ENCODE measurements around the gene SGK1.

The SGK1 gene

GRCh38 chr6:134147034-134147533 is 170.8 kb downstream of the SGK1 start:
- no peaks in the 10 kb centered on the region for H3K27me3 Mint-ChIP-seq
- CTCF ChIA-PET = no interaction called here
- H3K27ac Mint-ChIP-seq = no peak overlapping the region
- H3K36me3 Mint-ChIP-seq = no peaks in the 10 kb centered on the region
- no peak for DNase-seq
- H3K4me3 Mint-ChIP-seq = no peak overlapping the region
- no peaks in the 10 kb centered on the region for H3K4me1 Mint-ChIP-seq
- no peaks in the 10 kb centered on the region for H3K9me3 Mint-ChIP-seq

- no peaks in the 10 kb centered on the region for H3K27me3 Mint-ChIP-seq
- no peaks in the 10 kb centered on the region for H3K4me1 Mint-ChIP-seq
- H3K36me3 Mint-ChIP-seq = no peaks in the 10 kb centered on the region
- H3K27ac Mint-ChIP-seq = no peak overlapping the region
- CTCF ChIA-PET = no interaction called here
- DNase-seq = no peak
- H3K4me3 Mint-ChIP-seq = no peak overlapping the region
- no peaks in the 10 kb centered on the region for H3K9me3 Mint-ChIP-seq
Observed at GRCh38 chr6:134146268-134147033, 171.5 kb downstream of the SGK1 start.

GRCh38 chr6:134145786-134146185 is 172.1 kb downstream of the SGK1 start:
- no peaks in the 10 kb centered on the region for H3K27me3 Mint-ChIP-seq
- DNase-seq = no peak
- no peak overlapping the region for H3K27ac Mint-ChIP-seq
- CTCF ChIA-PET = no interaction called here
- no peak overlapping the region for H3K4me3 Mint-ChIP-seq
- H3K9me3 Mint-ChIP-seq = no peaks in the 10 kb centered on the region
- no peaks in the 10 kb centered on the region for H3K4me1 Mint-ChIP-seq
- no peaks in the 10 kb centered on the region for H3K36me3 Mint-ChIP-seq

GRCh38 chr6:134138226-134138975 is 179.5 kb downstream of the SGK1 start:
- Mint-ChIP-seq H3K27me3 (peaks cover 4% of the 10 kb centered on the region), H3K4me3 (no peak overlapping the region), H3K9me3 (no peaks in the 10 kb centered on the region), H3K27ac (no peak overlapping the region), H3K4me1 (no peaks in the 10 kb centered on the region), H3K36me3 (no peaks in the 10 kb centered on the region)
- CTCF ChIA-PET = interaction anchor here (0.7 to 1.5 kb wide), 3 partner anchors 15 to 25 kb away, joined by 3 to 4 read pairs (median 3); no protein-coding TSS in a partner anchor
- DNase-seq = no peak

- Mint-ChIP-seq H3K9me3 (peaks cover 7% of the 10 kb centered on the region), H3K4me1 (no peaks in the 10 kb centered on the region), H3K27ac (no peak overlapping the region), H3K36me3 (no peaks in the 10 kb centered on the region), H3K27me3 (peaks cover 4% of the 10 kb centered on the region), H3K4me3 (no peak overlapping the region)
- CTCF ChIA-PET = interaction anchor here (1.0 to 1.7 kb wide), 2 partner anchors 12 to 806 kb away, joined by 3 to 5 read pairs; no protein-coding TSS in a partner anchor
- DNase-seq = no peak
Observed at GRCh38 chr6:134134654-134135053, 183.3 kb downstream of the SGK1 start.

- H3K36me3 Mint-ChIP-seq = no peaks in the 10 kb centered on the region
- CTCF ChIA-PET = interaction anchor here (0.6 to 1.7 kb wide), 2 partner anchors 9 to 10 kb away, joined by 3 to 5 read pairs; no protein-coding TSS in a partner anchor
- no peak overlapping the region for H3K27ac Mint-ChIP-seq
- DNase-seq = no peak
- H3K9me3 Mint-ChIP-seq = peaks cover 7% of the 10 kb centered on the region
- H3K27me3 Mint-ChIP-seq = peaks cover 4% of the 10 kb centered on the region
- H3K4me1 Mint-ChIP-seq = no peaks in the 10 kb centered on the region
- H3K4me3 Mint-ChIP-seq = no peak overlapping the region
Observed at GRCh38 chr6:134132494-134133141, 185.3 kb downstream of the SGK1 start.

DNA sequence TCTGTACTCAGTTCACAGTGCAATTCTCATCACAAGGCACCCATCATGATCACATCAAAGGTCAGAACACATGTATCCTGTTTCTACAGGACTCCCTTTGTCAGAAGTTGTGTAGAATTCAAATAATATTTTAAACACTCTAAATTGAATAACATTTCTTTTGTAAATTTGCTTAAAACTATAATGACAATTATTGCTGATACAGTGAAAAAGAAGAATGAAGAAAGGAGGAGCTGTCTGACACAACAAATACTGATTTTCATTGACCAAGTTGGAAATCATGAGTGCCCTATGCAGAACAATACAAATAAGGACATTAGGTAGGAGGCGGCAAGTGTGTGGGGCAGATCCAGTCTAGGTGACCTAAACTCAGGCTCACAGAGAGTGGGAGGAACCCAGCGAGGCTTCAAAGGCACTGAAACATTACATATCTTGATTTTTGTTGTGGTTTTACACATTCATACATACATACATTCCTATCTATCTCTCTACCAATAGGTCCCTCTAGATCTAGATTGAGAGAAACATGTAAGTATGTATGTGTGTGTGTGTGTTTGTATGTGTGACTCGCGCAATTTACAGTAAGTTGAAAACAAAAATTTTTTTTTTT is 186.3 kb downstream of the SGK1 start:
- Mint-ChIP-seq H3K36me3 (no peaks in the 10 kb centered on the region), H3K9me3 (peaks cover 7% of the 10 kb centered on the region), H3K4me3 (no peak overlapping the region), H3K4me1 (no peaks in the 10 kb centered on the region), H3K27ac (no peak overlapping the region), H3K27me3 (peaks cover 4% of the 10 kb centered on the region)
- CTCF ChIA-PET = no interaction called here
- DNase-seq = no peak

GRCh38 chr6:134128146-134128545 is 189.8 kb downstream of the SGK1 start:
- CTCF ChIA-PET = no interaction called here
- DNase-seq = no peak

DNA sequence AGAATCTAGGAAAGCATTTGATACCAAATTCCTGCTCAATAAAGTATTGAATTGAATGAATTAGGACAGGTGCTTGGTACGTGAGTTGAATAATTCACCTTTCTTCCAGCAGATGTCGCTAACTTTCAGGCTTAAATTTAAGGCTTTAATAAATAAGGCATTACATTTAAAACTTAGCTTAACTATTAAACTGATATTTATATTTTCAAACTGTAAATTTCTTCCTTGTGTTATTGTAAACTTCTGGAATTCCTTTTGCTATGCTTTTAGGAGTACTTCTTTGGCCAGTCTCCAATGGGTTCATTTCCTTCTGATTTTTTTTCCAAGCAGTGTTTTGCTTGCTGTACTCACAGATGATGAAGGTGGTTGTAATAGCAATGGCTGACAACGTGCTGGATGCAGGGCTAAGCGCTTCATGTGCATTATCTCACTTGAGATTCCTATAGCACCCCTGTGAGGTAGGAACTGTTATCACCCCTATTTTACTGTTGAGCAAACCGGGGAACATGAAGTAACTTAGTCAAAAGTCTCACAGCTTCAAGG is 194.2 kb downstream of the SGK1 start:
- Mint-ChIP-seq H3K9me3 (no peaks in the 10 kb centered on the region), H3K4me3 (no peak overlapping the region), H3K4me1 (no peaks in the 10 kb centered on the region), H3K27ac (no peak overlapping the region), H3K36me3 (no peaks in the 10 kb centered on the region), H3K27me3 (peaks cover 5% of the 10 kb centered on the region)
- CTCF ChIA-PET = interaction anchor here (0.6 to 5.1 kb wide), 26 partner anchors 8 to 817 kb away, joined by 3 to 41 read pairs (median 3); no protein-coding TSS in a partner anchor
- DNase-seq = no peak

More at GRCh38 chr6:134128146-134128545, 189.8 kb downstream of the SGK1 start:
- H3K9me3 Mint-ChIP-seq = peaks cover 7% of the 10 kb centered on the region
- no peaks in the 10 kb centered on the region for H3K36me3 Mint-ChIP-seq
- no peak overlapping the region for H3K4me3 Mint-ChIP-seq
- no peak overlapping the region for H3K27ac Mint-ChIP-seq
- peaks cover 5% of the 10 kb centered on the region for H3K27me3 Mint-ChIP-seq
- H3K4me1 Mint-ChIP-seq = no peaks in the 10 kb centered on the region

DNA sequence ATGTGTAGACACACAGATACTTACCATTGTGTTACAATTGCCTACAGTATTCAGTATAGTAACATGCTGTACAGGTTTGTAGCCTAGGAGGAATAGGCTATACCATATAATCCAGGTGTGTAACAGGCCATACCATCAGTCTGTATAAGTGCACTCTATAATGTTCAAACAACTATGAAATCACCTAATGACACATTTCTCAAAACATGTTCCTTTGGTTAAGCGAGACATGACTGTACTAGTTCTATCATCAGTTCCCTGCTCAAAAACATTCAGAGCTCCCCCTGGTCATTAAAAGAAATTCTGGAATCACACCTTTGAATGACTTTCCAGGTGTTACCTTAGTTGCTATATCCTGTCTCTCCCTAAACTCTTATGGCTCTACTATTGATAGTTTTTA is 195.1 kb downstream of the SGK1 start:
- Mint-ChIP-seq H3K9me3 (no peaks in the 10 kb centered on the region), H3K4me1 (peaks cover under 1% of the 10 kb centered on the region), H3K36me3 (no peaks in the 10 kb centered on the region), H3K27me3 (peaks cover 5% of the 10 kb centered on the region), H3K4me3 (no peak overlapping the region), H3K27ac (no peak overlapping the region)
- no peak for DNase-seq
- CTCF ChIA-PET = interaction anchor here (0.8 to 5.1 kb wide), 14 partner anchors 11 to 818 kb away, joined by 3 to 41 read pairs (median 5); no protein-coding TSS in a partner anchor

DNA sequence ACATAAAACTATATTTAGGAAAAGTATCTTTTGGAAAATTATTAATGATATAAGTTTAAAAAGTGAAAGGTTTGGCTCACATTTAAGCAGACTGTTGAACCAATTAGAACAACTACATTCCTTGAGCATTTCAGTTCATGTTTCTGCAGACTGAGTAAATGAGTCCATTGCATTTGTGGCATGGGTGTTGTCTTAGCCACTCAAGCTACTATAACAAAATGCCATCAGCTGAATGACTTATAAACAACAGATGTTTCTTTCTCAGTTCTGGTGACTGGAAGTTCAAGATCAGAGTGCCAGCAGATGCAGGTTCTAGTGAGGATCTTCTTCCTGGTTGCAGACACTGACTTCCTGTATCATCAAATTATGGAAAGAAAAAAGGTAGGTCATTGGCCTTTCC is 198.4 kb downstream of the SGK1 start:
- no peaks in the 10 kb centered on the region for H3K9me3 Mint-ChIP-seq
- H3K4me3 Mint-ChIP-seq = no peak overlapping the region
- peaks cover 5% of the 10 kb centered on the region for H3K4me1 Mint-ChIP-seq
- DNase-seq = no peak
- no peak overlapping the region for H3K27ac Mint-ChIP-seq
- peaks cover 19% of the 10 kb centered on the region for H3K27me3 Mint-ChIP-seq
- H3K36me3 Mint-ChIP-seq = no peaks in the 10 kb centered on the region
- CTCF ChIA-PET = no interaction called here
